Midbrain (tissue), 1 donor: ENCODE data around the gene MYL6B.
"Not testable (repeated sequence)": the region's sequence is repeated elsewhere in the genome, so short reads cannot be mapped to it uniquely, and the experiment has no call there.

Experiments
- DNase-seq: peaks from one replicate; lab custom pipeline; 2025; lab: John Stamatoyannopoulos, UW

The MYL6B gene

DNA sequence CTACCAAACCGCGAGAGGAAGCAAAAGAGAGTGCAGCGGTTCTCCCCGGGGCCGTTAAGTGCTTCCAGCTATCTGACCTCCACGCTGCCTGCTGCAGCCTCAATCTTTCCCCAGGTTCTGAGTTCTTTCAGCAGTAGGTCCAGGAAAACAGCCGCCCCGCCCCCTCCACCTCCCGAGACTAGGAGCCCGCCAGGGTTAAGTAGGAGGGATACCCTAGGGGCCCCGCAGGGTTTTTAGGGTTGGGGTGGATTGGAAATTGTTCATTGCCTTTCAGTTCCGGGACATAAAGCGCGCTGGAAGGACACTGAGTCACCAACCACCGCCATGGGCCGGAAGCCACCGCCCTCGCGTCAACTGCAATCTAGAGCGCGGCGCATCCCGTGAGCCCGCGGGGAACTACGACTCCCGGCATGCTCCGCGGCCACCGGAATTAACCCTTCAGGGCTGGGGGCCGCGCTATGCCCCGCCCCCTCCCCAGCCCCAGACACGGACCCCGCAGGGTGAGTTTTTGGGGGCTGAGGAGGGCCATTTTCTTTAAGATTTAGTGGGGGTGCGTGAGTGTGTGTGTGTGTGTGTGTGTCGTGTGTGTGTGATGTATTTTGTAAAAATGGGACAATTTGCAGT, at the start of gene MYL6B:
Gene MYL6B, plus strand, starts transcription at position 456 of the 624 bp plus-strand sequence. CDS start 1,332 bp downstream, outside the sequence.
- peak; percentile 93 for DNase-seq

DNA sequence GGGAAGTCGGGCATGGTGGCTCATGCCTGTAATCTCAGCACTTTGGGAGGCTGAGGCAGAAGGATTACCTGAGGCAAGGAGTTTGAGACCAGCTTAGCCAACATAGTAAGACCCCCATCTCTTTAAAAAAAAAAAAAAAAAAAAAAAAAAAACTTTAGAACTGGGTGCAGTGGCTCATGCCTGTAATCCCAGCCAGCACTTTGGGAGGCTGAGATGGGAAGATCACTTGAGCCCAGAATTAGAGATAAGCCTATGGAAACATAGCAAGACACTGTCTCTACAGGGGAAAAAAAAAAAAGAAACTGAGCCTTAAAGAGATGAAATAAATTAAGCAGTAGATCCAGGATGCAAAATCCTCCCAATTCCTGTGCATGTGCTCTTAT, 49.7 kb upstream of the MYL6B start:
- no peak for DNase-seq

DNA sequence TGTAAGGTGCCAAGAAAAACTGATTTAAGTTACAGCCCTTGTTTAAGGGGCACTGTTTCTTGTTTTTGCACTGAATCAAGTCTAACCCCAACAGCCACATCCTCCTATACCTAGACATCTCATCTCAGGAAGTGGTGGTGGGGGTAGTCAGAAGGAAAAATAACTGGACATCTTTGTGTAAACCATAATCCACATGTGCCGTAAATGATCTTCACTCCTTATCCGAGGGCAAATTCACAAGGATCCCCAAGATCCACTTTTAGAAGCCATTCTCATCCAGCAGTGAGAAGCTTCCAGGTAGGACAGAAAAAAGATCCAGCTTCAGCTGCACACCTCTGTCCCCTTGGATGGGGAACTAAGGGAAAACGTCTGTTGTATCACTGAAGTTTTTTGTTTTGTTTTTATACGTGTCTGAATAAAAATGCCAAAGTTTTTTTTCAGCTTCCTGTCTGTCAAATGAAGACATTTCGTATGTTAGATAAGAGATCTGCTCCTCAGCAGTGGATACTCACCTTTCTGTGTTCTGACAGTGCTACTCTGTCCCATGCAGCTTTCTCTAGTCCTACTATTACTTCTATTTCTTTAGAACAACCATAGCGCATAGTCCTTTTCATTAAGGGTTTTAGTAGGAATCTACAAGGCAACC, 49.2 kb upstream of the MYL6B start:
- no peak for DNase-seq

DNA sequence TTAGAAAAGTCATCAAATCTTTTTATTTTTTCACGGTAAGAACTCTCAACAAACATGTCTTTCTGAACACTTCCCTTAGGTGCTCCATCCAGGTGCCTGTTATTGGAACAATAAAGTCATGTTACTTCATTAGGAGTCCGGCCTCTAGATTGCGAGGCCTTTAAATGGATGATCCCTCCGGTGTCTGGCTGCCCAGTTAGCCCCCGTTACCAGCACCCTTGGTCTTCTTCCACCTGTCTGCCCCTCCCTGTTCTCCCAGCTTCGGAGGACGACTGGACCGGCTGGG, 48.6 kb upstream of the MYL6B start:
- DNase-seq, result no peak

DNA sequence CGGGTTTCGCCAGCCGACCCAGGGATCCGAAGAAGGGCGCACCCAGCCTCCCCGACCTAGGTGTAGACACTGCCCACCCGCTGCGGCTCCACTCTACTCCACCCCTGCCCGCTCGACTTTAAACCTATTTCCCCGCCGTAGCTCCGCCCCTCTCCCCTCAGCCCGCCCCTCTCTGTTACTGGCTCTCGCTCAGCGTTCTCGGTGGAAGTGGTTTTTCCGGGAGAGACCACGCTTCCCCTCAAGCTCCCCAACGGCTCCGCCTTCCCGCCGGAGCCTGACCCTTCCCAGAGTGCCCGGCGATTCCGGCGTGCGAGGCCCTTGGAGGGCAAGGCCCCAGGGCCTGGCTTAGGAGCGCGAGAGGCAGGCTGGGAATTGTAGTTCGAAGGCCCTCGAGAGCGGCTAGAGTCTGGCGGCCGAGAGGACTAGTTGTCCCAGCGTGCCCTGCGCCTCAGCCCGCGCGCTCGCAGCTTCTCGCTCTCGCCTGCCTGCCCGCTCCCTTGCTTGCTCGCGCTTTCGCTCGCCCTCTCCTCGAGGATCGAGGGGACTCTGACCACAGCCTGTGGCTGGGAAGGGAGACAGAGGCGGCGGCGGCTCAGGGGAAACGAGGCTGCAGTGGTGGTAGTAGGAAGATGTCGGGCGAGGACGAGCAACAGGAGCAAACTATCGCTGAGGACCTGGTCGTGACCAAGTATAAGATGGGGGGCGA, 48.1 kb upstream of the MYL6B start, which contains the start of gene PA2G4:
Gene PA2G4, plus strand, starts transcription at position 451 of the 706 bp plus-strand sequence. Its CDS starts 179 bp downstream, at position 630.
- peak; percentile 99 for DNase-seq

GRCh38 chr12:56104815-56105608, 47.4 kb upstream of the MYL6B start:
- no peak for DNase-seq

- no peak for DNase-seq
These were observed 46.8 kb upstream of the MYL6B start for GRCh38 chr12:56105609-56105902.

DNA sequence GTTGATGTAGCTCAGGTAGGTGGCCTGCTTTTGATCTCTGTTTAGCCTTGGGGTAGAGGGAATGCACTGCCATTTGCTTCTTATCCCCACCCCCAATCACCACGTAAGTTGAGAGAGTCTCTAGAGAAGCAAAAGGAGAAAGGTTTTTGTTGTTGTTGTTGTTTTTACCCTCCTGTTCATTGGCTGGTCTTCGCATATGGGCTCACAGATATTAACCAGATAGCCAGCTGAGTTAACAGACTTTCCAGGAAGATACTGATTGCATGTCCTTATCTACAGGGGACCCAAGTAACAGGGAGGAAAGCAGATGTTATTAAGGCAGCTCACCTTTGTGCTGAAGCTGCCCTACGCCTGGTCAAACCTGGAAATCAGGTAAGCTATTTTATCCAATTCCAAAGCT, 45.1 kb upstream of the MYL6B start:
- no peak for DNase-seq

DNA sequence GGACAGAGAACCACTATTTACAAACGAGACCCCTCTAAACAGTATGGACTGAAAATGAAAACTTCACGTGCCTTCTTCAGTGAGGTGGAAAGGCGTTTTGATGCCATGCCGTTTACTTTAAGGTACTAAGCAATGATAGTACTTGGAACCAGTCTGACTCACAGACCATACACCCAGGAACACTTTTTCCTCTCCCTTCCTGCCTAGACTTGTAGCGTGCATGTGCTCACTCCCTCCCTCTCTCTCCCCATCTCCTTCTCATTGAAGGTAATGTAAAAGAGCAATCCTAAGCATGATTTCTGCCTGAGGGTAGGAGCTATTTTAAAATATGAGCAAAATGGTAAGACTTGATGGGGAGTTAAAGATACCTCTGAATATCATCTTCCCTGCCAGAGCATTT, 41.8 kb upstream of the MYL6B start:
- DNase-seq, result no peak

DNA sequence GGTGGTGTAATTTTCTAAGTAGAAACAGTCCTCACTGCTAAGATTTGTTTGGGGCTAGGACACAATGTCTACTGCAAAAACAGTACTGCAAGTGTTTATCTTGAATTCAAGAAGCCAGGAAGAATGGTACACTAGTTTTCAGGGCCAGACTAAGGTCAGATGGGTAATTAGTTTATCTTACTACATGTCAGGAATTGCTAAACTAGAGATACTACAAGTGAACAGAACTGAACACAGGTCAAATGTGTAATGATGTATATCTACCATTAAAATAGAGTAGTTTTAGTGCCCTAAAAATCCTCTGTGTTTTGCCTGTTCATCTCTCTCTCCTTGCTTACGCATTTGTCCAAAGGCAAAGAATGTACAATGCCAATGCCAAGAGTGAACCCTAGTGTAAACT, 38.3 kb upstream of the MYL6B start:
- no peak for DNase-seq

- DNase-seq, result no peak
These were observed 37.1 kb upstream of the MYL6B start for GRCh38 chr12:56115329-56115728.

DNA sequence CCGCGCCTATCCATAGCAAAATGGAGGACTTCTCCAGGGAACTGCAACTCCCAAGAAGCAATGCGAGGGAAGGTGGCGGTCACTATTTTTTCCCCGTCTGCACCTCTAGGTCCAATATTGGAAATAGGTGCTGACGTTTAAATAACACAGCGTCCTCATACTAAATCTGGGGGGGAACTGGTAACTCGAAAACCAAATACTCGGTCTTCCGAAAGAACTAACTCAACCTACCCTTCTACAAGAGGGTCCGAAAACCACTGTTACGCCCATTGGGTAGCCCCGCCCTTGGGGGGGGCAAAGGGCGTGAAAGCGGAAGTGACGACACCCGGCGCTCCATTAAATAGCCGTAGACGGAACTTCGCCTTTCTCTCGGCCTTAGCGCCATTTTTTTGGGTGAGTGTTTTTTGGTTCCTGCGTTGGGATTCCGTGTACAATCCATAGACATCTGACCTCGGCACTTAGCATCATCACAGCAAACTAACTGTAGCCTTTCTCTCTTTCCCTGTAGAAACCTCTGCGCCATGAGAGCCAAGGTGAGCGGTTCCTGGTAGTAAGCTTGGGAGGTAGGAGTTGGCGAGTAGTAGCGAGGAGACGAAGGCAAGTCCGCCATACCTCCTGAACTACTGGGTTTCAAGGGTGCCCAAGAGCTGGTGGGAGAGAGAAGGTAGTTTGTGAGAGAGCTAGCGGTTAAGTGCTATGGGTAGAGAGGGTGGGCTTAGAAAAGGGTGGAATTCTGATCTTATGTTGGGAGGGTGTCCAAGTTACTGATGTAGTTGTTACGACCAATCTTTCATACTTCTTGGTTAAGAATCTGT, 35.9 kb upstream of the MYL6B start, which contains the start of gene RPL41:
Gene RPL41, plus strand, starts transcription at position 367 of the 815 bp plus-strand sequence.
- peak; percentile 97 for DNase-seq

DNA sequence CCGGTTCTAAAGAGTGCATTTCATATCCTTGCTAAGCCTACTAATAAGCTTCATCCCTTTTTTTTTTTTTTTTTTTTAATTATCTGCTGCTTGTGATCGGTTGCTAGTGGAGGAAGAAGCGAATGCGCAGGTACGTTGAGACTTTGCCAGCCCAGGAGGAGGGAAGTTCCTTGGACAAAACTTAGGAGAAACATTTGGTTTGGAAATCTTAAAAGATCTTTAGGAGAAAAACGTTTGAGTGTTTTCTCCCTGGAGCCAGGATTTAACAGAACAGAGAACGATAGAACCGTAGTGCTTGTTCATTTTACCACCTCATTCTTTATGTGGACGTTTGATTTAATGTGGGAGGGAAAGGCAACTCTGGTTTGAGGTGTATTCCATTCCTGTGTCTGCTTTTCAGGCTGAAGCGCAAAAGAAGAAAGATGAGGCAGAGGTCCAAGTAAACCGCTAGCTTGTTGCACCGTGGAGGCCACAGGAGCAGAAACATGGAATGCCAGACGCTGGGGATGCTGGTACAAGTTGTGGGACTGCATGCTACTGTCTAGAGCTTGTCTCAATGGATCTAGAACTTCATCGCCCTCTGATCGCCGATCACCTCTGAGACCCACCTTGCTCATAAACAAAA, 35.2 kb upstream of the MYL6B start:
- DNase-seq, result not testable (repeated sequence)

GRCh38 chr12:56117778-56118687, 34.4 kb upstream of the MYL6B start, which contains the start of gene ZC3H10:
Gene ZC3H10, plus strand, starts transcription at chr12:56118266. Its CDS starts 2,297 bp downstream, at chr12:56120563.
- DNase-seq, result peak; percentile 97

- no peak for DNase-seq
These were observed 33.6 kb upstream of the MYL6B start for GRCh38 chr12:56118688-56119357.

- peak; percentile 77 for DNase-seq
These were observed 33.0 kb upstream of the MYL6B start for GRCh38 chr12:56119361-56119796.

GRCh38 chr12:56120158-56120846, 32.1 kb upstream of the MYL6B start:
- no peak for DNase-seq

DNA sequence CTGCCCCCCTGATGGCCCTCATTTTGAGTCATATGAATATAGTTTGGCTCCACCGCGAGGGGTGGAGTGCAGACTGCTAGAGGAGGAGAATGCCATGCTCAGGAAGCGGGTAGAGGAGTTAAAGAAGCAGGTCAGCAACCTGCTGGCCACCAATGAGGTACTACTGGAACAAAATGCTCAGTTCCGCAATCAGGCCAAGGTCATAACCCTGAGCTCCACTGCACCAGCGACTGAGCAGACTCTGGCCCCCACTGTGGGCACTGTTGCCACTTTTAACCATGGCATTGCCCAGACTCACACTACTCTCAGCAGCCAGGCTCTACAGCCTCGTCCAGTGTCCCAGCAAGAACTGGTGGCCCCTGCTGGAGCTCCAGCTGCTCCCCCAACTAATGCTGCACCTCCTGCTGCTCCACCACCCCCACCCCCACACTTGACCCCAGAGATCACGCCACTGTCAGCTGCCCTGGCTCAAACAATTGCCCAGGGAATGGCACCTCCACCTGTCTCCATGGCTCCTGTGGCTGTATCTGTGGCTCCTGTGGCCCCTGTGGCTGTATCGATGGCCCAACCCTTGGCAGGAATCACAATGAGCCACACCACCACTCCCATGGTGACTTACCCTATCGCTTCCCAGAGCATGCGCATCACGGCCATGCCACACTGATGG, 31.1 kb upstream of the MYL6B start:
- DNase-seq, result no peak
